Heart right ventricle (tissue), 16 donors: Measurements from ENCODE around the gene DOCK2. TPM values are rescaled to one million over a fixed set of nuclear protein-coding genes. Genes with fewer than 3 reads are reported as not detected.

Experiments used
- ATAC-seq, 8 donors: fragments of 200-7000 bp; cut with Tn5 transposase; one replicate each; pipeline ENCODE4 v1.9.1; 2020; ENCODE audit warnings: mild to moderate bottlenecking in 8 of 8, moderate library complexity in 8 of 8, moderate number of reproducible peaks in 1 of 8
- DNase-seq, 2 donors: peaks; one replicate each; pipeline ENCODE4 v3.0.0-alpha.2; 2020
- H3K27ac ChIP-seq, 10 donors: fragments of 200-600 bp; sonication (generic) in 2 of 10; one replicate each; pipeline versions ENCODE4 v1.5.0 to v1.8.0; 2020 to 2022; ENCODE audit warnings: mild to moderate bottlenecking in 3 of 10
- H3K27me3 ChIP-seq, 7 donors: fragments of 200-600 bp; one replicate each; pipeline ENCODE4 v1.8.0; 2021 to 2022; ENCODE audit warnings: mild to moderate bottlenecking in 2 of 7
- H3K36me3 ChIP-seq, 9 donors: fragments of 200-600 bp; sonication (generic) in 1 of 9; one replicate each; pipeline versions ENCODE4 v1.5.0 to v1.8.0; 2020 to 2022; ENCODE audit warnings: mild to moderate bottlenecking in 2 of 9
- H3K4me1 ChIP-seq, 9 donors: fragments of 200-600 bp; sonication (generic) in 1 of 9; one replicate each; pipeline versions ENCODE4 v1.5.0 to v1.8.0; 2020 to 2022; ENCODE audit warnings: mild to moderate bottlenecking in 4 of 9
- H3K4me3 ChIP-seq, 10 donors: fragments of 200-600 bp; sonication (generic) in 2 of 10; one replicate each; pipeline versions ENCODE4 v1.5.0 to v1.8.0; 2020 to 2022; ENCODE audit warnings: mild to moderate bottlenecking in 7 of 10, moderate library complexity in 2 of 10
- H3K9me3 ChIP-seq, 11 donors: fragments of 200-600 bp in 10 of 11; sonication (generic) in 2 of 11; one replicate each; pipeline versions ENCODE4 v1.5.0 to v1.8.0; 2013 to 2022; ENCODE audit warnings: mild to moderate bottlenecking in 2 of 11, control low read depth in 1 of 11, moderate library complexity in 1 of 11
- CTCF ChIP-seq, 9 donors: fragments of 200-600 bp; sonication (generic) in 2 of 9; IDR thresholded peaks; one replicate each; pipeline versions ENCODE4 v1.5.0 to v1.8.0; 2021 to 2022; ENCODE audit warnings: antibody characterized with exemption in 9 of 9, mild to moderate bottlenecking in 5 of 9, moderate library complexity in 1 of 9
- WGBS, 2 donors: extraction: QIAGEN DNeasy Blood & Tissue Kit; methylation state at CpG; one replicate each; pipeline ENCODE4 v1.1.7; 2013; ENCODE audit warnings: inconsistent platforms in 1 of 2; 5-methylcytosine and 5-hydroxymethylcytosine counted together
- intact Hi-C, 10 donors: fragments of 100-400 bp; cut with DNase I; formaldehyde crosslinking; loops; one replicate each; pipeline versions ENCODE4 v1.11.1 to v1.14.2; 2022
- polyA plus RNA-seq, 2 donors: library from polyadenylated mRNA; stranded (reverse); fragments of 200-250 nt; gene quantifications; one replicate each; pipeline ENCODE4 v1.2.3, GENCODE V29; 2013
- total RNA-seq, 10 donors: library from RNA; stranded (reverse); fragmentation: NEBNext Ultra II Directional in 3 of 10; extraction: Animal tissue kit (Norgen Biotek cat#: 25700) in 3 of 10; gene quantifications; one replicate each; pipeline versions ENCODE4 v1.2.1 to v1.2.4, GENCODE V29; 2021 to 2023
- donor health status: Arrhythmogenic right ventricular cardiomyopathy.
- donor health status: ischemic (EF 13 %, LVEDD 7.1; RV severe dilation, severe dysfunction).
- donor health status: healthy with polysubstance abuse.
- donor health status: DM: no; HTN: yes; CAD: no.
- donor health status: DM: no; HTN: no; CAD: no.
- donor health status: ischemic (EF 25% LVEDD 6.9; RV normal size, moderate dysfunction).
- donor health status: ischemic (EF 25% LVEDD 5.7; RV mildly dilated, moderate dysfunction).
- donor health status: healthy.
- donor health status: DM: yes; HTN: yes; CAD: no.
- donor health status: Ischemic cardiomyopathy.
- donor health status: ischemic (EF 35%, LVEDD 5.7; RV mildly dilated, moderate dysfunction).
- donor health status: nonischemic (EF 11% LVEDD 7.7; RV severe dilation, severe dysfunction).
- donor health status: DM: yes; HTN: yes; CAD: no.
- donor health status: PGD.
- donor health status: ischemic (EF 29% LVEDD 5.4; RV normal size, mild dysfunction).
- donor health status: nonischemic (EF 23%, LVEDD 6.1; RV moderate dilation, normal function).

The DOCK2 gene
- total and polyA plus RNA-seq, 12 donors, result 1.2 to 24.6 (median 4.2) TPM

GRCh38 chr5:169795338-169795737 lies 158.3 kb downstream of the DOCK2 start:
- whole genome bisulfite sequencing, 2 donors, result 88 to 90% methylated on average over 9 of the region's 9 CpGs
- TF ChIP-seq CTCF (IDR thresholded peaks at IDR 0.05), result no peak
- no peak overlapping the region for H3K4me3 ChIP-seq
- H3K27me3 ChIP-seq, result peaks cover 0 to 5% (median 0%) of the 10 kb centered on the region in 7 donors
- no peak for DNase-seq
- intact Hi-C loops, result no loop called here
- no peak overlapping the region for H3K27ac ChIP-seq
- H3K9me3 ChIP-seq, result no peaks in the 10 kb centered on the region
- H3K36me3 ChIP-seq, result peaks cover 0 to 31% (median 0%) of the 10 kb centered on the region in 9 donors
- H3K4me1 ChIP-seq, result no peaks in the 10 kb centered on the region
- no peak for ATAC-seq

- ATAC-seq, result no peak
- no peak for DNase-seq
- no peaks in the 10 kb centered on the region for H3K9me3 ChIP-seq
- no peak overlapping the region for H3K27ac ChIP-seq
- H3K4me1 ChIP-seq, result peaks cover 0 to 6% (median 0%) of the 10 kb centered on the region in 9 donors
- intact Hi-C loops, result no loop called here
- WGBS, 2 donors, result 86 to 92% methylated on average over 2 of the region's 2 CpGs
- no peak for TF ChIP-seq CTCF (IDR thresholded peaks at IDR 0.05)
- H3K27me3 ChIP-seq, result peaks cover 0 to 5% (median 0%) of the 10 kb centered on the region in 7 donors
- peaks cover 0 to 31% (median 0%) of the 10 kb centered on the region in 9 donors for H3K36me3 ChIP-seq
- H3K4me3 ChIP-seq, result no peak overlapping the region
Observed at GRCh38 chr5:169796731-169797130, 159.7 kb downstream of the DOCK2 start.

- no peak for TF ChIP-seq CTCF (IDR thresholded peaks at IDR 0.05)
- Histone ChIP-seq H3K36me3 (peaks cover 0 to 29% (median 0%) of the 10 kb centered on the region in 9 donors), H3K4me3 (no peak overlapping the region), H3K27ac (no peak overlapping the region), H3K27me3 (peaks cover 0 to 5% (median 0%) of the 10 kb centered on the region in 7 donors), H3K4me1 (peaks cover 0 to 10% (median 0%) of the 10 kb centered on the region in 9 donors), H3K9me3 (no peaks in the 10 kb centered on the region)
- 71 to 83% methylated on average over 2 of the region's 2 CpGs for WGBS, 2 donors
- intact Hi-C loops, result no loop called here
- DNase-seq, result no peak
- no peak for ATAC-seq
Observed at GRCh38 chr5:169797577-169797976, 160.5 kb downstream of the DOCK2 start.

GRCh38 chr5:169798438-169798837 lies 161.4 kb downstream of the DOCK2 start:
- WGBS, 2 donors, result 47 to 55% methylated on average over 2 of the region's 2 CpGs
- H3K36me3 ChIP-seq, result peaks cover 0 to 20% (median 0%) of the 10 kb centered on the region in 9 donors
- H3K4me3 ChIP-seq, result no peak overlapping the region
- no peaks in the 10 kb centered on the region for H3K9me3 ChIP-seq
- DNase-seq (no peak), ATAC-seq (no peak)
- no peak overlapping the region for H3K27ac ChIP-seq
- no peak for TF ChIP-seq CTCF (IDR thresholded peaks at IDR 0.05)
- intact Hi-C loops, result no loop called here
- peaks cover 0 to 5% (median 0%) of the 10 kb centered on the region in 7 donors for H3K27me3 ChIP-seq
- peaks cover 0 to 12% (median 0%) of the 10 kb centered on the region in 9 donors for H3K4me1 ChIP-seq
